ENCODE results near the gene SETDB2.

SETDB2 gene

GRCh38 chr13:49443704-49444523 is at the start of gene SETDB2, which contains the start of gene CAB39L:
SETDB2 (plus strand) TSS chr13:49444274; CDS start chr13:49451894, 7,620 bp downstream.
CAB39L (minus strand) TSS chr13:49444064; CDS start chr13:49382910, 61,154 bp downstream.
- DNase-seq, result peak; percentile 97 to 99

GRCh38 chr13:49395451-49395865 is 48.6 kb upstream of the SETDB2 start:
- DNase-seq, result no peak

- DNase-seq, result no peak
Observed at GRCh38 chr13:49395878-49396380, 48.1 kb upstream of the SETDB2 start.

GRCh38 chr13:49399801-49400472 is 44.1 kb upstream of the SETDB2 start:
- DNase-seq, result no peak

- no peak for DNase-seq
Observed at GRCh38 chr13:49400755-49401659, 43.1 kb upstream of the SETDB2 start.

GRCh38 chr13:49403996-49404702 is 39.9 kb upstream of the SETDB2 start:
- no peak for DNase-seq

- DNase-seq, result no peak
Observed at GRCh38 chr13:49404703-49405020, 39.4 kb upstream of the SETDB2 start.

GRCh38 chr13:49407068-49407467 is 37.0 kb upstream of the SETDB2 start:
- DNase-seq, result no peak

GRCh38 chr13:49407936-49408335 is 36.1 kb upstream of the SETDB2 start:
- DNase-seq, result no peak

- no peak for DNase-seq
Observed at GRCh38 chr13:49409008-49409407, 35.1 kb upstream of the SETDB2 start.

- no peak for DNase-seq
Observed at GRCh38 chr13:49410006-49410405, 34.1 kb upstream of the SETDB2 start.

- DNase-seq, result no peak
Observed at GRCh38 chr13:49410477-49410876, 33.6 kb upstream of the SETDB2 start.

- DNase-seq, result no peak
Observed at GRCh38 chr13:49411353-49411752, 32.7 kb upstream of the SETDB2 start.

GRCh38 chr13:49412749-49413148 is 31.3 kb upstream of the SETDB2 start:
- DNase-seq, result no peak

- no peak for DNase-seq
Observed at GRCh38 chr13:49417161-49417560, 26.9 kb upstream of the SETDB2 start.

- DNase-seq, result no peak
Observed at GRCh38 chr13:49418206-49418605, 25.9 kb upstream of the SETDB2 start.

- DNase-seq, result no peak
Observed at GRCh38 chr13:49419276-49419675, 24.8 kb upstream of the SETDB2 start.

GRCh38 chr13:49421391-49421790 is 22.7 kb upstream of the SETDB2 start:
- peak; percentile 35 to 37 for DNase-seq

- DNase-seq, result no peak
Observed at GRCh38 chr13:49424011-49424560, 20.0 kb upstream of the SETDB2 start.

- no peak for DNase-seq
Observed at GRCh38 chr13:49428041-49428763, 15.9 kb upstream of the SETDB2 start.

- no peak for DNase-seq
Observed at GRCh38 chr13:49429121-49429520, 15.0 kb upstream of the SETDB2 start.
